Endothelial cell of umbilical vein (primary cell): ENCODE data around the gene SDR9C7.

ENCODE experiments used
- EZH2 ChIP-seq: IDR thresholded peaks from 2 replicates; pipeline ENCODE4 v1.6.1; 2012; ENCODE audit warnings: borderline replicate concordance, low read depth, mild to moderate bottlenecking, moderate library complexity, low read length, inconsistent platforms; ENCODE audit not compliant: severe bottlenecking
- TF ChIP-seq, protein P1 (sequence below), 2 donors: IDR thresholded peaks; 1 replicate in 1 of 2; 2 replicates in 1 of 2; pipeline ENCODE4 v1.5.1; 2011; ENCODE audit warnings: low read length in 2 of 2, mild to moderate bottlenecking in 2 of 2, moderate library complexity in 2 of 2, control low read depth in 1 of 2, inconsistent platforms in 1 of 2, low read depth in 1 of 2; ENCODE audit not compliant: insufficient read depth in 1 of 2; ENCODE audit errors: extremely low read depth in 1 of 2

DNA sequence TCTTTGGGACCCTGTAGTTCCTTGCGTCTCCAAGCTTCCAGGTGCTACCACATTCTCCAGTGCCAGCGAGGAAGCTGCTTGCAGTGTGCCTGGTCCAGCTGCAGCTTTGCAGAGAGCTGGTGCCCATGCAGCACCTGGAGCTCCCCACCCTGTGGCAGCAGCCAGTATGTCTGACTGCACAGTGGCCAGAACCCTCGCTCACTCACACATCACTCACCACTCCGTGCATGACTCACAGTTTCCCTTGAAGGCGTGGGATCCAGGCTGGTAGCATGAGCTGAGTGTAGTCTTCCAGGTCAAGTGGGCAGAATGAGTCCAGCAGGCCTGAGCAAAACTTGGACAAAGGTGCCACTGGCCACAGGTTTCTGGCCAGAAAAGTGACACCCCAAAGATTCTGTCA lies 33.6 kb downstream of the SDR9C7 start:
- TF ChIP-seq, protein P1, sequence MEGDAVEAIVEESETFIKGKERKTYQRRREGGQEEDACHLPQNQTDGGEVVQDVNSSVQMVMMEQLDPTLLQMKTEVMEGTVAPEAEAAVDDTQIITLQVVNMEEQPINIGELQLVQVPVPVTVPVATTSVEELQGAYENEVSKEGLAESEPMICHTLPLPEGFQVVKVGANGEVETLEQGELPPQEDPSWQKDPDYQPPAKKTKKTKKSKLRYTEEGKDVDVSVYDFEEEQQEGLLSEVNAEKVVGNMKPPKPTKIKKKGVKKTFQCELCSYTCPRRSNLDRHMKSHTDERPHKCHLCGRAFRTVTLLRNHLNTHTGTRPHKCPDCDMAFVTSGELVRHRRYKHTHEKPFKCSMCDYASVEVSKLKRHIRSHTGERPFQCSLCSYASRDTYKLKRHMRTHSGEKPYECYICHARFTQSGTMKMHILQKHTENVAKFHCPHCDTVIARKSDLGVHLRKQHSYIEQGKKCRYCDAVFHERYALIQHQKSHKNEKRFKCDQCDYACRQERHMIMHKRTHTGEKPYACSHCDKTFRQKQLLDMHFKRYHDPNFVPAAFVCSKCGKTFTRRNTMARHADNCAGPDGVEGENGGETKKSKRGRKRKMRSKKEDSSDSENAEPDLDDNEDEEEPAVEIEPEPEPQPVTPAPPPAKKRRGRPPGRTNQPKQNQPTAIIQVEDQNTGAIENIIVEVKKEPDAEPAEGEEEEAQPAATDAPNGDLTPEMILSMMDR (IDR thresholded peaks at IDR 0.05; ENCODE audit: extremely low read depth in 1 of 2, insufficient read depth in 1 of 2, low read depth in 1 of 2, low read length in 2 of 2), result no peak
- no peak for TF ChIP-seq EZH2
